Activated CD4-positive, CD25-positive, alpha-beta regulatory T cell treated with anti-CD3 and anti-CD28 coated beads, Interleukin-2, amount 50 U/mL, for 24 hours (primary cell): Measurements from ENCODE around the gene SRP68.
"Not testable (repeated sequence)": the region's sequence is repeated elsewhere in the genome, so short reads cannot be mapped to it uniquely, and the experiment has no call there.

ENCODE experiments used
- ATAC-seq, 2 donors: fragments of 150-1000 bp; cut with Tn5 transposase; one replicate each; pipeline ENCODE4 v1.10.0; 2021; ENCODE audit warnings: mild to moderate bottlenecking in 1 of 2, moderate library complexity in 1 of 2

Gene SRP68

GRCh38 chr17:76089680-76090516, 17.6 kb upstream of the SRP68 start:
- no peak for ATAC-seq

- ATAC-seq: no peak
Observed at GRCh38 chr17:76088868-76089576, 16.7 kb upstream of the SRP68 start.

GRCh38 chr17:76088041-76088867, 15.9 kb upstream of the SRP68 start:
- no peak for ATAC-seq

GRCh38 chr17:76087531-76087930, 15.2 kb upstream of the SRP68 start:
- no peak for ATAC-seq

GRCh38 chr17:76086384-76086783, 14.1 kb upstream of the SRP68 start:
- ATAC-seq: no peak

GRCh38 chr17:76085731-76086366, 13.5 kb upstream of the SRP68 start:
- ATAC-seq: no peak

- ATAC-seq: no peak
Observed at GRCh38 chr17:76085066-76085730, 12.9 kb upstream of the SRP68 start.

- no peak for ATAC-seq
Observed at GRCh38 chr17:76083536-76084182, 11.3 kb upstream of the SRP68 start.

GRCh38 chr17:76082326-76083251, 10.3 kb upstream of the SRP68 start:
- ATAC-seq: no peak

GRCh38 chr17:76081295-76082210, 9.2 kb upstream of the SRP68 start:
- ATAC-seq: no peak

- no peak for ATAC-seq
Observed at GRCh38 chr17:76080768-76081287, 8.5 kb upstream of the SRP68 start.

GRCh38 chr17:76079956-76080767, 7.8 kb upstream of the SRP68 start:
- ATAC-seq: peak; percentile 19 to 22

- peak in 1 of 2 donors; percentile 6 for ATAC-seq
Observed at GRCh38 chr17:76079535-76079955, 7.2 kb upstream of the SRP68 start.

GRCh38 chr17:76078860-76079534, 6.7 kb upstream of the SRP68 start, which contains the start of gene ZACN:
ZACN (plus strand) TSS chr17:76079182; CDS start chr17:76079265, 83 bp downstream.
- no peak for ATAC-seq

- ATAC-seq: not testable (repeated sequence)
Observed at GRCh38 chr17:76078370-76078769, 6.1 kb upstream of the SRP68 start.

GRCh38 chr17:76077584-76078110, 5.3 kb upstream of the SRP68 start:
- no peak for ATAC-seq
